K562 treated with DMSO at 1 percent for 12 hours (cell line): ENCODE measurements around the gene PRTG. TPM values are rescaled to one million over a fixed set of nuclear protein-coding genes. Genes with fewer than 3 reads are reported as not detected.

Source experiments
- total RNA-seq: library from RNA; unstranded; fragments of 300-600 nt; gene quantifications from 2 replicates; pipeline ENCODE4 v1.2.3, GENCODE V29; 2022; ENCODE audit not compliant: insufficient read depth

PRTG gene, protein sequence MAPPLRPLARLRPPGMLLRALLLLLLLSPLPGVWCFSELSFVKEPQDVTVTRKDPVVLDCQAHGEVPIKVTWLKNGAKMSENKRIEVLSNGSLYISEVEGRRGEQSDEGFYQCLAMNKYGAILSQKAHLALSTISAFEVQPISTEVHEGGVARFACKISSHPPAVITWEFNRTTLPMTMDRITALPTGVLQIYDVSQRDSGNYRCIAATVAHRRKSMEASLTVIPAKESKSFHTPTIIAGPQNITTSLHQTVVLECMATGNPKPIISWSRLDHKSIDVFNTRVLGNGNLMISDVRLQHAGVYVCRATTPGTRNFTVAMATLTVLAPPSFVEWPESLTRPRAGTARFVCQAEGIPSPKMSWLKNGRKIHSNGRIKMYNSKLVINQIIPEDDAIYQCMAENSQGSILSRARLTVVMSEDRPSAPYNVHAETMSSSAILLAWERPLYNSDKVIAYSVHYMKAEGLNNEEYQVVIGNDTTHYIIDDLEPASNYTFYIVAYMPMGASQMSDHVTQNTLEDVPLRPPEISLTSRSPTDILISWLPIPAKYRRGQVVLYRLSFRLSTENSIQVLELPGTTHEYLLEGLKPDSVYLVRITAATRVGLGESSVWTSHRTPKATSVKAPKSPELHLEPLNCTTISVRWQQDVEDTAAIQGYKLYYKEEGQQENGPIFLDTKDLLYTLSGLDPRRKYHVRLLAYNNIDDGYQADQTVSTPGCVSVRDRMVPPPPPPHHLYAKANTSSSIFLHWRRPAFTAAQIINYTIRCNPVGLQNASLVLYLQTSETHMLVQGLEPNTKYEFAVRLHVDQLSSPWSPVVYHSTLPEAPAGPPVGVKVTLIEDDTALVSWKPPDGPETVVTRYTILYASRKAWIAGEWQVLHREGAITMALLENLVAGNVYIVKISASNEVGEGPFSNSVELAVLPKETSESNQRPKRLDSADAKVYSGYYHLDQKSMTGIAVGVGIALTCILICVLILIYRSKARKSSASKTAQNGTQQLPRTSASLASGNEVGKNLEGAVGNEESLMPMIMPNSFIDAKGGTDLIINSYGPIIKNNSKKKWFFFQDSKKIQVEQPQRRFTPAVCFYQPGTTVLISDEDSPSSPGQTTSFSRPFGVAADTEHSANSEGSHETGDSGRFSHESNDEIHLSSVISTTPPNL
- not detected in 2 replicates for total RNA-seq

DNA sequence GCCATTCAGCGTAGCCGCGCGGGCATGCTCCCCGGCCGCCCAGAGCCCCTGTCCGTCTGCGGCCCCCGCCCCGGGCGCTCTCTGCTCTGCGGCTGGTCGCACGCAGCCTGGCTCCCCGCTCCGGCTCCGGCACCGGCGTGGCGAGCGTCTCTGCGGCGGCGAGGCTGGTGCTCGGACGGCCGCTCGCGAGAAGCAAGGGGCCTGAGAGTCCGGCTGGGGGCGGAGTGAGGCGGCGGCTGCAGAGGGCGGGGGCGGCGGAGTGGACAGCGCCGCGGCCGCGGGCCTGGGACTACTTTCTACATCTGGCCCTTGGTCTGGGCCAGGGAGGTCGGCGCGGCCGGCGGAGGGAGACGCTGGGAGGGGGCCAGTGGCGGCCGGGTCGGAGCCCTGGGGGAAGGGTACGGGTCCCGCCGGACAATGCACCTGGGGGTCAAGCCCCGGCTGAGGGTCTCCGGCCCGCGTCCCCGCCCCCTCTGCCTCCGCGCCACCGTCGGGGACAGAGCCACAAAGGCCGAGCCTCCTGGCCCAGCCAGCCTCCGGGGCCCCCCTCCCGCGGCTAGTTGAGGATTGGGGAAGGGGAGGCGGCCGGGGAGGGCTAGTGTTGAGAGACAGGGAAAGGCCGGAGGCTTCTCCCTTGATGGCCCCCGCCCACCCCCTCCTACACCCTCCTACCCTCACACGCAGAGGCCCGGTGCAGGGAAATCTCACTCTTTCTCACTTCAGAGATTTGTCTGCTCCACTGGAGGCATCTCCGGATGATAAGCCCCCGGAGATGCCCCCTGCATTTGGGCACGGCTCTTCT is at the start of gene PRTG:
Gene PRTG (minus strand): TSS at position 226 of the 802 bp plus-strand sequence. CDS start 221 bp downstream, at position 5.

DNA sequence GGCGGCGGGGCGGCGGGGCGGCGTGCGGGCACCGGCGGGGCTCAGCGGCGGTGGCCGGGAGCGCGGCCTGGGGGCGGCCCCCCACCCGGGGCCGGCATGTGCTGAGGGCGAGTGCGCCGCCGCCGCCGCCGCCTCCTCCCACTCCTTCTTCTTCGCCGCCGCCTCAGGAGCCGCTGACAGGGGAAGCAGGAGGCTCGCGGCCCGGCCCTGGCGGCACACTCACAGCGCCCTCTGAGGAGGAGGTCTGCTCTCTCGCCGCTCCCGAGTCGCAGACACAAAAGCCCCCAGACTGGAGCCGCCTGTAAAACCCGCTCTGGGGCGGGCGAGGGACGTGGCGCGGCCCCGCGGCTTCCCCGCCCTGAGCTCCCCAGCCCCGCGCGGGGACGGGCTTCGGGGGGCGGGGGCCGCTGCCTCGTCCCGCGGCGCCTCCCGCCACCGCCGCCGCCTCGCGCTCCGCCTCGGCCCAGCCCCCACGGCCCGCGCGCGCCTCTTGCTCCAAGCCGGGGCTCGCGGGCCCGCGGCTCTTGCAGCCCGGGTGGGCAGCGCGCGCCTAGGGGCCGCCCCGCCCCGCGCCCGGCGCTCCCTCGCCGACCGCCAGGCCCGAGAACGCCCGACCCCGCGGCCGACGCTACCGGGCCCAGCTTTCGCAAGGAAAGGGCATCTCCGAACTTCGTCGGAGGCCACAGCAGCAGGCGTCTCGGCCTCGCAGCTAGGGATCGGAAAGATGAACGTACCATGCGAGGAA is 154.7 kb downstream of the PRTG start, which contains the start of gene PYGO1:
Gene PYGO1 (minus strand): TSS at position 276 of the 745 bp plus-strand sequence. CDS start 462 bp downstream, outside the sequence.

Other genes with a start within 250 kb of the PRTG start
- not detected in 2 replicates for gene DNAAF4, start 234.9 kb downstream of the PRTG start, total RNA-seq
- not detected in 2 replicates for gene PYGO1, start 154.8 kb downstream of the PRTG start, total RNA-seq